ENCODE results near the gene CHST13.

Gene CHST13

GRCh38 chr3:126498461-126498860 lies 25.5 kb upstream of the CHST13 start:
- Histone ChIP-seq H3K36me3 (ENCODE audit: insufficient read depth, low read length) (no peaks in the 10 kb centered on the region), H3K27ac (ENCODE audit: low read depth, low read length) (no peak overlapping the region), H3K9ac (ENCODE audit: low read depth, low read length) (no peak overlapping the region), H3K9me3 (ENCODE audit: insufficient read depth, low read depth, low read length) (no peaks in the 10 kb centered on the region), H3K4me3 (ENCODE audit: low read length) (no peak overlapping the region), H3K4me1 (ENCODE audit: insufficient read depth, low read length) (peaks cover 4% of the 10 kb centered on the region; the same call in 1 of the 2 replicates), H3K27me3 (ENCODE audit: insufficient read depth, low read length) (no peaks in the 10 kb centered on the region)
- 64% methylated on average over 4 of the region's 4 CpGs for WGBS

- WGBS = 57% methylated on average over 10 of the region's 10 CpGs
- Histone ChIP-seq H3K4me1 (ENCODE audit: insufficient read depth, low read length) (peaks cover 4% of the 10 kb centered on the region; the same call in 1 of the 2 replicates), H3K27ac (ENCODE audit: low read depth, low read length) (no peak overlapping the region)
Measured at GRCh38 chr3:126498929-126499328, 25.0 kb upstream of the CHST13 start.

GRCh38 chr3:126499401-126499800 lies 24.6 kb upstream of the CHST13 start:
- Histone ChIP-seq H3K9me3 (ENCODE audit: insufficient read depth, low read depth, low read length) (no peaks in the 10 kb centered on the region), H3K27ac (ENCODE audit: low read depth, low read length) (no peak overlapping the region), H3K9ac (ENCODE audit: low read depth, low read length) (no peak overlapping the region), H3K27me3 (ENCODE audit: insufficient read depth, low read length) (no peaks in the 10 kb centered on the region), H3K36me3 (ENCODE audit: insufficient read depth, low read length) (no peaks in the 10 kb centered on the region), H3K4me3 (ENCODE audit: low read length) (no peak overlapping the region), H3K4me1 (ENCODE audit: insufficient read depth, low read length) (peaks cover 4% of the 10 kb centered on the region; the same call in 1 of the 2 replicates)
- WGBS = 87% methylated on average over 9 of the region's 9 CpGs

More at GRCh38 chr3:126498929-126499328, 25.0 kb upstream of the CHST13 start:
- no peak overlapping the region for H3K4me3 ChIP-seq (ENCODE audit: low read length)
- no peak overlapping the region for H3K9ac ChIP-seq (ENCODE audit: low read depth, low read length)
- no peaks in the 10 kb centered on the region for H3K27me3 ChIP-seq (ENCODE audit: insufficient read depth, low read length)
- no peaks in the 10 kb centered on the region for H3K36me3 ChIP-seq (ENCODE audit: insufficient read depth, low read length)
- no peaks in the 10 kb centered on the region for H3K9me3 ChIP-seq (ENCODE audit: insufficient read depth, low read depth, low read length)

GRCh38 chr3:126500016-126500415 lies 23.9 kb upstream of the CHST13 start:
- Histone ChIP-seq H3K4me3 (ENCODE audit: low read length) (no peak overlapping the region), H3K9me3 (ENCODE audit: insufficient read depth, low read depth, low read length) (no peaks in the 10 kb centered on the region), H3K4me1 (ENCODE audit: insufficient read depth, low read length) (peaks cover 4% of the 10 kb centered on the region; the same call in 1 of the 2 replicates), H3K9ac (ENCODE audit: low read depth, low read length) (no peak overlapping the region), H3K27me3 (ENCODE audit: insufficient read depth, low read length) (no peaks in the 10 kb centered on the region), H3K36me3 (ENCODE audit: insufficient read depth, low read length) (no peaks in the 10 kb centered on the region), H3K27ac (ENCODE audit: low read depth, low read length) (no peak overlapping the region)
- 93% methylated on average over 7 of the region's 7 CpGs for WGBS

- 82% methylated on average over 5 of the region's 5 CpGs for whole genome bisulfite sequencing
- H3K4me1 ChIP-seq (ENCODE audit: insufficient read depth, low read length) = peaks cover 4% of the 10 kb centered on the region; the same call in 1 of the 2 replicates
- H3K9me3 ChIP-seq (ENCODE audit: insufficient read depth, low read depth, low read length) = no peaks in the 10 kb centered on the region
Measured at GRCh38 chr3:126501054-126501453, 22.9 kb upstream of the CHST13 start.

GRCh38 chr3:126501736-126502135 lies 22.2 kb upstream of the CHST13 start:
- Histone ChIP-seq H3K27ac (ENCODE audit: low read depth, low read length) (no peak overlapping the region), H3K27me3 (ENCODE audit: insufficient read depth, low read length) (no peaks in the 10 kb centered on the region), H3K9me3 (ENCODE audit: insufficient read depth, low read depth, low read length) (no peaks in the 10 kb centered on the region), H3K9ac (ENCODE audit: low read depth, low read length) (no peak overlapping the region), H3K4me1 (ENCODE audit: insufficient read depth, low read length) (peaks cover 4% of the 10 kb centered on the region; the same call in 1 of the 2 replicates), H3K36me3 (ENCODE audit: insufficient read depth, low read length) (no peaks in the 10 kb centered on the region), H3K4me3 (ENCODE audit: low read length) (no peak overlapping the region)
- 75% methylated on average over 7 of the region's 7 CpGs for WGBS

More at GRCh38 chr3:126501054-126501453, 22.9 kb upstream of the CHST13 start:
- Histone ChIP-seq H3K4me3 (ENCODE audit: low read length) (no peak overlapping the region), H3K9ac (ENCODE audit: low read depth, low read length) (no peak overlapping the region), H3K27ac (ENCODE audit: low read depth, low read length) (no peak overlapping the region), H3K36me3 (ENCODE audit: insufficient read depth, low read length) (no peaks in the 10 kb centered on the region), H3K27me3 (ENCODE audit: insufficient read depth, low read length) (no peaks in the 10 kb centered on the region)

- peaks cover 4% of the 10 kb centered on the region; the same call in 1 of the 2 replicates for H3K4me1 ChIP-seq (ENCODE audit: insufficient read depth, low read length)
- H3K27me3 ChIP-seq (ENCODE audit: insufficient read depth, low read length) = no peaks in the 10 kb centered on the region
- no peaks in the 10 kb centered on the region for H3K9me3 ChIP-seq (ENCODE audit: insufficient read depth, low read depth, low read length)
- H3K27ac ChIP-seq (ENCODE audit: low read depth, low read length) = no peak overlapping the region
- no peak overlapping the region for H3K9ac ChIP-seq (ENCODE audit: low read depth, low read length)
- no peak overlapping the region for H3K4me3 ChIP-seq (ENCODE audit: low read length)
- whole genome bisulfite sequencing = 89% methylated on average over 1 of the region's 1 CpG
- no peaks in the 10 kb centered on the region for H3K36me3 ChIP-seq (ENCODE audit: insufficient read depth, low read length)
Measured at GRCh38 chr3:126502656-126503055, 21.3 kb upstream of the CHST13 start.

GRCh38 chr3:126503701-126504100 lies 20.3 kb upstream of the CHST13 start:
- Histone ChIP-seq H3K4me1 (ENCODE audit: insufficient read depth, low read length) (peaks cover 1% of the 10 kb centered on the region; the same call in 1 of the 2 replicates), H3K36me3 (ENCODE audit: insufficient read depth, low read length) (no peaks in the 10 kb centered on the region), H3K4me3 (ENCODE audit: low read length) (no peak overlapping the region), H3K9me3 (ENCODE audit: insufficient read depth, low read depth, low read length) (no peaks in the 10 kb centered on the region), H3K27me3 (ENCODE audit: insufficient read depth, low read length) (no peaks in the 10 kb centered on the region), H3K9ac (ENCODE audit: low read depth, low read length) (no peak overlapping the region), H3K27ac (ENCODE audit: low read depth, low read length) (no peak overlapping the region)
- 88% methylated on average over 10 of the region's 10 CpGs for WGBS

GRCh38 chr3:126507886-126508285 lies 16.1 kb upstream of the CHST13 start:
- no peaks in the 10 kb centered on the region for H3K9me3 ChIP-seq (ENCODE audit: insufficient read depth, low read depth, low read length)
- no peaks in the 10 kb centered on the region for H3K4me1 ChIP-seq (ENCODE audit: insufficient read depth, low read length)
- WGBS = 93% methylated on average over 9 of the region's 9 CpGs
- no peak overlapping the region for H3K27ac ChIP-seq (ENCODE audit: low read depth, low read length)
- H3K36me3 ChIP-seq (ENCODE audit: insufficient read depth, low read length) = no peaks in the 10 kb centered on the region
- no peaks in the 10 kb centered on the region for H3K27me3 ChIP-seq (ENCODE audit: insufficient read depth, low read length)
- H3K9ac ChIP-seq (ENCODE audit: low read depth, low read length) = no peak overlapping the region
- no peak overlapping the region for H3K4me3 ChIP-seq (ENCODE audit: low read length)

GRCh38 chr3:126508564-126508964 lies 15.4 kb upstream of the CHST13 start:
- H3K27ac ChIP-seq (ENCODE audit: low read depth, low read length) = no peak overlapping the region
- H3K36me3 ChIP-seq (ENCODE audit: insufficient read depth, low read length) = no peaks in the 10 kb centered on the region
- no peaks in the 10 kb centered on the region for H3K27me3 ChIP-seq (ENCODE audit: insufficient read depth, low read length)
- 93% methylated on average over 4 of the region's 4 CpGs for WGBS
- no peaks in the 10 kb centered on the region for H3K9me3 ChIP-seq (ENCODE audit: insufficient read depth, low read depth, low read length)
- no peak overlapping the region for H3K9ac ChIP-seq (ENCODE audit: low read depth, low read length)
- no peaks in the 10 kb centered on the region for H3K4me1 ChIP-seq (ENCODE audit: insufficient read depth, low read length)
- no peak overlapping the region for H3K4me3 ChIP-seq (ENCODE audit: low read length)

GRCh38 chr3:126509597-126510307 lies 14.2 kb upstream of the CHST13 start:
- 89% methylated on average over 18 of the region's 18 CpGs for WGBS
- no peak overlapping the region for H3K9ac ChIP-seq (ENCODE audit: low read depth, low read length)

More at GRCh38 chr3:126509597-126510307, 14.2 kb upstream of the CHST13 start:
- Histone ChIP-seq H3K4me1 (ENCODE audit: insufficient read depth, low read length) (no peaks in the 10 kb centered on the region), H3K36me3 (ENCODE audit: insufficient read depth, low read length) (no peaks in the 10 kb centered on the region), H3K4me3 (ENCODE audit: low read length) (no peak overlapping the region), H3K27ac (ENCODE audit: low read depth, low read length) (no peak overlapping the region), H3K27me3 (ENCODE audit: insufficient read depth, low read length) (no peaks in the 10 kb centered on the region), H3K9me3 (ENCODE audit: insufficient read depth, low read depth, low read length) (no peaks in the 10 kb centered on the region)

Measured in HUES64 (cell line).